ENCODE measurements around the gene SERPINA3.

GRCh38 chr14:94671870-94672444 lies 59.8 kb downstream of the SERPINA3 start:
- TF ChIP-seq EZH2 (IDR thresholded peaks at IDR 0.05; ENCODE audit: low read length, missing control alignments), result no peak
- TF ChIP-seq CTCF (conservative IDR thresholded peaks at IDR 0.05 in 1 of 2, IDR thresholded peaks at IDR 0.05 in 1 of 2; ENCODE audit: low read depth in 1 of 2, low read length in 2 of 2), result peak; percentile 28 to 34
